Liver (tissue), 9 donors: ENCODE data around the gene DOCK10. TPM values are rescaled to one million over a fixed set of nuclear protein-coding genes. Genes with fewer than 3 reads are reported as not detected.
A peak's percentile ranks its signal among the peaks of the same experiment; 100 is the strongest.

Experiments
- DNase-seq: peaks from one replicate; pipeline ENCODE4 v3.0.0-alpha.2; 2017; ENCODE audit warnings: low spot score
- H3K27ac ChIP-seq, 2 donors: one replicate each; pipeline ENCODE4 v1.7.0; 2013; ENCODE audit warnings: inconsistent platforms in 2 of 2, low read length in 2 of 2, control low read depth in 1 of 2, low read depth in 1 of 2, mild to moderate bottlenecking in 1 of 2
- H3K27me3 ChIP-seq, 4 donors: one replicate each; pipeline versions ENCODE4 v1.6.1 to v1.7.0; 2013; ENCODE audit warnings: low read length in 3 of 4, inconsistent platforms in 1 of 4, mild to moderate bottlenecking in 1 of 4, moderate library complexity in 1 of 4; ENCODE audit not compliant: control insufficient read depth in 4 of 4, insufficient read depth in 4 of 4
- H3K36me3 ChIP-seq, 4 donors: one replicate each; pipeline versions ENCODE4 v1.6.1 to v1.7.0; 2013; ENCODE audit warnings: low read length in 3 of 4, mild to moderate bottlenecking in 3 of 4, low read depth in 1 of 4, moderate library complexity in 1 of 4; ENCODE audit not compliant: control insufficient read depth in 4 of 4, insufficient read depth in 3 of 4
- H3K4me1 ChIP-seq, 4 donors: one replicate each; pipeline versions ENCODE4 v1.6.1 to v1.7.0; 2013; ENCODE audit warnings: low read length in 3 of 4, mild to moderate bottlenecking in 3 of 4, moderate library complexity in 1 of 4; ENCODE audit not compliant: control insufficient read depth in 4 of 4, insufficient read depth in 4 of 4
- H3K4me3 ChIP-seq, 3 donors: one replicate each; pipeline versions ENCODE4 v1.6.1 to v1.7.0; 2013; ENCODE audit warnings: low read length in 3 of 3, control low read depth in 1 of 3, low read depth in 1 of 3, mild to moderate bottlenecking in 1 of 3
- H3K9ac ChIP-seq, 2 donors: one replicate each; pipeline ENCODE4 v1.7.0; 2013; ENCODE audit warnings: low read length in 2 of 2, mild to moderate bottlenecking in 2 of 2, moderate library complexity in 2 of 2, control low read depth in 1 of 2, low read depth in 1 of 2
- H3K9me3 ChIP-seq, 4 donors: one replicate each; pipeline versions ENCODE4 v1.6.1 to v1.7.0; 2013; ENCODE audit warnings: low read length in 3 of 4; ENCODE audit not compliant: control insufficient read depth in 4 of 4
- ATF3 ChIP-seq: IDR thresholded peaks from 2 replicates; pipeline ENCODE4 v1.6.1; 2016; ENCODE audit warnings: antibody characterized with exemption
- EGR1 ChIP-seq, 2 donors: IDR thresholded peaks; 2 replicates each; pipeline ENCODE4 v1.6.1; 2016 to 2018; ENCODE audit warnings: antibody characterized with exemption in 2 of 2, low read depth in 2 of 2
- FOXA1 ChIP-seq: IDR thresholded peaks from 2 replicates; pipeline ENCODE4 v1.6.1; 2016; ENCODE audit warnings: antibody characterized with exemption
- GABPA ChIP-seq, 2 donors: IDR thresholded peaks in 1 of 2; conservative IDR thresholded peaks in 1 of 2; 2 replicates each; pipeline ENCODE4 v1.6.1; 2016; ENCODE audit warnings: antibody characterized with exemption in 2 of 2, mild to moderate bottlenecking in 1 of 2, moderate library complexity in 1 of 2
- HNF4A ChIP-seq, 2 donors: conservative IDR thresholded peaks; 2 replicates each; pipeline ENCODE4 v1.6.1; 2016; ENCODE audit warnings: antibody characterized with exemption in 2 of 2, mild to moderate bottlenecking in 2 of 2
- HNF4G ChIP-seq: IDR thresholded peaks from 2 replicates; pipeline ENCODE4 v1.6.1; 2016; ENCODE audit warnings: antibody characterized with exemption
- JUND ChIP-seq, 2 donors: IDR thresholded peaks; 2 replicates each; pipeline ENCODE4 v1.6.1; 2016; ENCODE audit warnings: antibody characterized with exemption in 2 of 2
- NR2F2 ChIP-seq: IDR thresholded peaks from 2 replicates; pipeline ENCODE4 v1.6.1; 2016; ENCODE audit warnings: antibody characterized with exemption
- RAD21 ChIP-seq, 2 donors: IDR thresholded peaks; 2 replicates each; pipeline ENCODE4 v1.6.1; 2016; ENCODE audit warnings: antibody characterized with exemption in 2 of 2, mild to moderate bottlenecking in 2 of 2
- REST ChIP-seq: IDR thresholded peaks from 2 replicates; pipeline ENCODE4 v1.6.1; 2016; ENCODE audit warnings: antibody characterized with exemption, mild to moderate bottlenecking
- RXRA ChIP-seq, 2 donors: IDR thresholded peaks; 2 replicates each; pipeline ENCODE4 v1.6.1; 2017 to 2018; ENCODE audit warnings: antibody characterized with exemption in 2 of 2, mild to moderate bottlenecking in 1 of 2
- SP1 ChIP-seq: IDR thresholded peaks from 2 replicates; pipeline ENCODE4 v1.6.1; 2018; ENCODE audit warnings: antibody characterized with exemption, mild to moderate bottlenecking
- TAF1 ChIP-seq: conservative IDR thresholded peaks from 2 replicates; pipeline ENCODE4 v1.6.1; 2016; ENCODE audit warnings: antibody characterized with exemption, mild to moderate bottlenecking
- YY1 ChIP-seq: IDR thresholded peaks from 2 replicates; pipeline ENCODE4 v1.6.1; 2016; ENCODE audit warnings: antibody characterized with exemption, mild to moderate bottlenecking
- WGBS: extraction: QIAGEN DNeasy Blood & Tissue Kit; methylation state at CpG from one replicate; pipeline ENCODE4 v1.1.7; 2013; 5-methylcytosine and 5-hydroxymethylcytosine counted together
- polyA plus RNA-seq, 2 donors: library from polyadenylated mRNA; stranded (reverse) in 1 of 2; unstranded in 1 of 2; fragments of 200-250 nt in 1 of 2; fragments of >200 nt in 1 of 2; fragmentation: Nextera tagmentation in 1 of 2; extraction: Ambion mirVana in 1 of 2; gene quantifications; one replicate each; pipeline versions ENCODE4 v1.2.1 to v1.2.3, GENCODE V29; 2013 to 2015
- total RNA-seq, 2 donors: library from RNA; depleted of rRNA; stranded (reverse); fragments of >200 nt; gene quantifications; one replicate each; pipeline ENCODE4 v1.2.3, GENCODE V29; 2014
- TF ChIP-seq, protein P1 (sequence below): IDR thresholded peaks from 2 replicates; pipeline ENCODE4 v1.6.1; 2016; ENCODE audit warnings: antibody characterized with exemption
- TF ChIP-seq, protein P2 (sequence below): IDR thresholded peaks from 2 replicates; pipeline ENCODE4 v1.6.1; 2016; ENCODE audit warnings: antibody characterized with exemption
- donor health status: healthy.
- donor health status: healthy.
- donor health status: healthy.
- donor health status: healthy.
- donor health status: healthy.

The DOCK10 gene
- total and polyA plus RNA-seq, 4 donors: 1.2 to 15.3 (median 6.8) TPM

DNA sequence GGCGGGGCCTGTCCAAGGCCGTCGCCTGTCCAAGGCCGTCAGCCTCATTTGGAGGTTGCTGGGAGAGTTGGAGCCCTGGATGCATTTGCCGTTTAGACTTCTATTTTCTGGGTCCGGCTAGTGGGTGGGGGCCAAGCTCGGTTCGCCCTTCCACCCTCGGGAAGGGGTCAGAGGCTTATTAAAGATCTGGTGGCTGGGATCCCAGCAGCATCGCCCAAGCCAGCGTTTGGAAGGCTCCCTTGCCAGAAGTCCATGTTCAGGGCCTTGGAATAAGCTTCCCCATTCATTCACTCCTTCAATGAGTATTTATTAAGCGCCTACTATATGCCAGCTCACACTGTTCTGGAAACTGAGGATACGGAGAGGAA lies 516 bp upstream of the DOCK10 start:
- TF ChIP-seq YY1 (no peak), SP1 (no peak), FOXA1 (no peak), NR2F2 (no peak), TAF1 (no peak), HNF4A (conservative IDR thresholded peaks at IDR 0.05) (no peak), RAD21 (IDR thresholded peaks at IDR 0.05) (no peak), EGR1 (IDR thresholded peaks at IDR 0.05; ENCODE audit: low read depth in 2 of 2) (no peak), HNF4G (no peak), GABPA (IDR thresholded peaks at IDR 0.05 in 1 of 2, conservative IDR thresholded peaks at IDR 0.05 in 1 of 2) (no peak), REST (no peak), ATF3 (no peak), JUND (IDR thresholded peaks at IDR 0.05) (no peak), RXRA (IDR thresholded peaks at IDR 0.05) (no peak)
- TF ChIP-seq, protein P1, sequence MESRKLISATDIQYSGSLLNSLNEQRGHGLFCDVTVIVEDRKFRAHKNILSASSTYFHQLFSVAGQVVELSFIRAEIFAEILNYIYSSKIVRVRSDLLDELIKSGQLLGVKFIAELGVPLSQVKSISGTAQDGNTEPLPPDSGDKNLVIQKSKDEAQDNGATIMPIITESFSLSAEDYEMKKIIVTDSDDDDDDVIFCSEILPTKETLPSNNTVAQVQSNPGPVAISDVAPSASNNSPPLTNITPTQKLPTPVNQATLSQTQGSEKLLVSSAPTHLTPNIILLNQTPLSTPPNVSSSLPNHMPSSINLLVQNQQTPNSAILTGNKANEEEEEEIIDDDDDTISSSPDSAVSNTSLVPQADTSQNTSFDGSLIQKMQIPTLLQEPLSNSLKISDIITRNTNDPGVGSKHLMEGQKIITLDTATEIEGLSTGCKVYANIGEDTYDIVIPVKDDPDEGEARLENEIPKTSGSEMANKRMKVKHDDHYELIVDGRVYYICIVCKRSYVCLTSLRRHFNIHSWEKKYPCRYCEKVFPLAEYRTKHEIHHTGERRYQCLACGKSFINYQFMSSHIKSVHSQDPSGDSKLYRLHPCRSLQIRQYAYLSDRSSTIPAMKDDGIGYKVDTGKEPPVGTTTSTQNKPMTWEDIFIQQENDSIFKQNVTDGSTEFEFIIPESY: no peak
- TF ChIP-seq, protein P2, sequence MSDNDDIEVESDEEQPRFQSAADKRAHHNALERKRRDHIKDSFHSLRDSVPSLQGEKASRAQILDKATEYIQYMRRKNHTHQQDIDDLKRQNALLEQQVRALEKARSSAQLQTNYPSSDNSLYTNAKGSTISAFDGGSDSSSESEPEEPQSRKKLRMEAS: no peak
- Histone ChIP-seq H3K4me1 (peaks cover 6 to 23% (median 12%) of the 10 kb centered on the region in 4 donors), H3K9ac (no peak overlapping the region), H3K27me3 (no peaks in the 10 kb centered on the region), H3K36me3 (no peaks in the 10 kb centered on the region), H3K9me3 (no peaks in the 10 kb centered on the region), H3K27ac (no peak overlapping the region), H3K4me3 (peak overlapping the region in 1 of 3 donors; percentile 81)
- DNase-seq: no peak
- whole genome bisulfite sequencing: 20% methylated on average over 13 of the region's 13 CpGs

GRCh38 chr2:225041207-225041850 lies 939 bp downstream of the DOCK10 start:
- no peaks in the 10 kb centered on the region for H3K9me3 ChIP-seq
- DNase-seq: no peak
- WGBS: 4% methylated on average over 27 of the region's 27 CpGs
- H3K4me3 ChIP-seq: peak overlapping the region; percentile 58 to 81 (median 67)
- H3K36me3 ChIP-seq: no peaks in the 10 kb centered on the region
- H3K4me1 ChIP-seq: peaks cover 6 to 23% (median 12%) of the 10 kb centered on the region in 4 donors
- TF ChIP-seq, protein P1: no peak
- TF ChIP-seq RAD21 (IDR thresholded peaks at IDR 0.05): peak in 1 of 2 donors; percentile 2
- H3K27me3 ChIP-seq: no peaks in the 10 kb centered on the region
- peak overlapping the region; percentile 42 to 56 for H3K9ac ChIP-seq
- H3K27ac ChIP-seq: peak overlapping the region; percentile 5 to 53
